Measurements from ENCODE around the gene HOXC5.

DNA sequence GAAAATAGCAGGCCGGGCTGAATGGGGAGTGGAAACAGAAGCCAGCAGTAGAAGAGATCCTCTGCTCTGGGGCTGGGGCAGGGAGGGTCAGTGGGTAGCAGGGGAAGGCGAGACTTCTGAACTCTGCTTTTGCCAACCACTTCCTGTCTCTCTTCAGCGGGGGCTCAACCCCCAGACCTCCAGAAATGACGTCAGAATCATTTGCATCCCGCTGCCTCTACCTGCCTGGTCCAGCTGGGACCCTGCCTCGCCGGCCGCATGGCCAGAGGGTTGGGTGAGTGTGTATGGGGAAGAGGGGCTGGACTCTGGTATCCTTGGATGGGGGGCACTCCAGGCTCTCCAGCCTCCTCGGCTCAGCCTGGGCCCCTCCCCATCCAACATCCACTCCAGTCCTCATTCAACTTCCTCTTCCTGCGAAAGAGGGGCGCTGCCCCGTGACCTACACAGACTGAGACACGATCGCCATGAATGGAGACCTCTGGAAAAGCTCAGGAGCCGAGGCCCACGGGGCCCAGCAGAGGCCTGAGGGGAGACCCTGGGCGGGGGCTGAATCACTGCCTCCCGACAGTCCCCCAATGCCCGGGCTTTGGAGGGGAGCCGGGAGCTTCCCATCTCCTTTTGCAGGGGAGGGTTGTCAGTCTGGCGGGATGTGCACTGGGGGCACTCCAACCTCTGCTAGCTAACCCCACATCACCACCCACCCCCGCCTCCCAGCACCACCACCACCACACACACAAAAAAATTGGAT, 20.3 kb downstream of the HOXC5 start:
- TF ChIP-seq, protein P1, sequence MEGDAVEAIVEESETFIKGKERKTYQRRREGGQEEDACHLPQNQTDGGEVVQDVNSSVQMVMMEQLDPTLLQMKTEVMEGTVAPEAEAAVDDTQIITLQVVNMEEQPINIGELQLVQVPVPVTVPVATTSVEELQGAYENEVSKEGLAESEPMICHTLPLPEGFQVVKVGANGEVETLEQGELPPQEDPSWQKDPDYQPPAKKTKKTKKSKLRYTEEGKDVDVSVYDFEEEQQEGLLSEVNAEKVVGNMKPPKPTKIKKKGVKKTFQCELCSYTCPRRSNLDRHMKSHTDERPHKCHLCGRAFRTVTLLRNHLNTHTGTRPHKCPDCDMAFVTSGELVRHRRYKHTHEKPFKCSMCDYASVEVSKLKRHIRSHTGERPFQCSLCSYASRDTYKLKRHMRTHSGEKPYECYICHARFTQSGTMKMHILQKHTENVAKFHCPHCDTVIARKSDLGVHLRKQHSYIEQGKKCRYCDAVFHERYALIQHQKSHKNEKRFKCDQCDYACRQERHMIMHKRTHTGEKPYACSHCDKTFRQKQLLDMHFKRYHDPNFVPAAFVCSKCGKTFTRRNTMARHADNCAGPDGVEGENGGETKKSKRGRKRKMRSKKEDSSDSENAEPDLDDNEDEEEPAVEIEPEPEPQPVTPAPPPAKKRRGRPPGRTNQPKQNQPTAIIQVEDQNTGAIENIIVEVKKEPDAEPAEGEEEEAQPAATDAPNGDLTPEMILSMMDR (IDR thresholded peaks at IDR 0.05; ENCODE audit: low read length), result no peak
- TF ChIP-seq EZH2phosphoT487 (IDR thresholded peaks at IDR 0.05; ENCODE audit: low read length) (no peak), EZH2 (optimal IDR thresholded peaks at IDR 0.05; ENCODE audit: low read depth, low read length) (no peak)
